Stimulated activated CD8-positive, alpha-beta memory T cell treated with anti-CD3 and anti-CD28 coated beads, Interleukin-7, amount 100 ng/mL, for 1 hour (primary cell): Measurements from ENCODE around the gene TGFBR3L.
"Not testable (repeated sequence)": the region's sequence is repeated elsewhere in the genome, so short reads cannot be mapped to it uniquely, and the experiment has no call there.

ENCODE experiments used
- DNase-seq, 2 donors: peaks; one replicate each; pipeline ENCODE4 v3.0.0-alpha.2; 2020; ENCODE audit warnings: low read depth in 2 of 2

The TGFBR3L gene

DNA sequence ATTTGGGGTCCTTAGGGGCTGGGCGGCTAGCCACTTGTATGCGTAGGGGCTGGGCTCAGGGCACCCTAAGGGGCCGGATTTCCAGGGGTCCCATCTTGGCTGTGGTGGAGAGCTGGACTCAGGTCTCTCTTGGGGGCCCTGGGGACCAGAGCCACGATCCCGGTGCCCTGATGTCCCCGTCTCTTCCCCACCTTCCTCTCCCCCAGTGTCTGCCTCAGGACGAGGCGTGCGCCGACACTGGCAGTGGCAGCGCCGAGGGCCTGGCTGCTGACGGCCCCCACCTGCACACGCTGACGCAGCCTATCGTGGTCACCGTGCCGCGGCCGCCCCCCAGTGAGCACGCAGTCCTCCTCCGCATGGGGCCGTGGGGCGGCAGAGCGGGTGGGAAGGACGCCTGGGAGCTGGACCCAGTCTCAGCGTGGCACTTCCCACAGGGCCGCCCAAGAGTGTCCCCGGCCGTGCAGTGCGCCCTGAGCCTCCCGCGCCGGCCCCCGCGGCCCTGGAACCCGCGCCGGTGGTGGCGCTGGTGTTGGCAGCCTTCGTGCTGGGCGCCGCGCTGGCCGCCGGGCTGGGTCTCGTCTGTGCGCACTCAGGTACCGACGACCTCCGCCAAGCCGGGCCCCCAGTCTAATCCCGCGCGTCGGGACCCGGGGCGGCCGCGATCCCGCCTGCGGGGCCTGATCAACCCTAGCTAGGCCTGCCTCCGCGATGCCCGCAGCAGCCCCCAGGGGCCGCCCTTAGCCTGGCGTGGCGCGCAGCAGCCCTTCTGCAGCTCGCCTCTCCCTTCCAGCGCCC is 2.8 kb downstream of the TGFBR3L start:
- DNase-seq: peak in 1 of 2 donors; percentile 34

DNA sequence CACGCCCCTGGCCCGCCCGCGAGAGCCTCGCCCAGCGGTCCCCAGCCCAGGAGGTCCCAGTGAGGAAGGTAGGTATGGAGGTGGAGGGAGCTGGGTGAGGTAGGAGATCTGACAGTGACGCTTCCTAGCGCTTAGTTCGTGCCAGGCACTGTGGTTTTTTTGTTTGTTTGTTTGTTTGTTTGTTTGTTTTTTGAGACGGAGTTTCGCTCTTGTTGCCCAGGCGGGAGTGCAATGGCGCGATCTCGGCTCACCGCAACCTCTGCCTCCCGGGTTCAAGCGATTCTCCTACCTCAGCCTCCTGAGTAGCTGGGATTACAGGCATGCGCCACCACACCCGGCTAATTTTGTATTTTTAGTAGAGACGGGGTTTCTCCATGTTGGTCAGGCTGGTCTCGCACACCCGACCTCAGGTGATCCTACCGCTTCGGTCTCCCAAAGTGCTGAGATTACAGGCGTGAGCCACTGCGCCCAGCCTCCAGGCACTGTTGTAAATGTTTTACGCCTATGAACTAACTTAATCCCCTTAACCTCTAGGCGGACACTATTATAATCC is 3.5 kb downstream of the TGFBR3L start:
- DNase-seq: not testable (repeated sequence)

DNA sequence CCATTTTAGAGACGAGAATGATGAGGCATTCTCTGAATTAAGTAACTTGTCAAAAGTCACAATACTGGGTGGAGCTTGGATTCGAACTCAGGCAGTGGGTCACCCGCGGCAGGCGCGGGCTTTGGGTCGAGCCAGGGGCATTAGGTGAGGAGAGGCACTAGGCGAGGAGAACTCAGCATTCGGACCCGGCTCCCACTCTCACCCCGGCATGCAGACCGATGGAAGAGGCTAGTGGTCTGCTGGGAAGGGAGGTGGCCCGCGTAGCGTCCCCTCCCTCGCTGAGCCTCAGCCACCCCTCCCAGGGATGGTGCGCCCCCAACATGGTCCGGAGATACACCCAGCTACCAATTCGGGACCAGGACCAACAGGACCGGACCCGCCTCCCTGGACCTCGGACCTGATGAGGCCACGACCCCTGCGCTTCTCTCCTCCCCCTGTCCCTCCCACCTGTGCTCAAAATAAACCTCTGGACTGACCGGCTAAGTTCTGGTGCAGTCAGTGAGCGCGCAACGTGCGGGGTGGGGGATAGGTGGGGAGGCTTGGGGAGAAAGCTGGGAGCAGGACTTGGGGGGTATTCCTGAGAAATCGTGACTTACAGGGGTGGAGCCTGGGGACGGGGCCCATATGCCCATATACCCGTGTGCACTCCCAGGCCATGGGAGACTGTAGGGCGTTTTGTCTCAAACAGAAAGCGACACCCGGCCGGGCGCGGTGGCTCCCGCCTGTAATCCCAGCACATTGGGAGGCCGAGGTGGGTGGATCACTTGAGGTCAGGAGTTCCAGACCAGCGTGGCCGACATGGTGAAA is 4.2 kb downstream of the TGFBR3L start:
- DNase-seq: no peak

DNA sequence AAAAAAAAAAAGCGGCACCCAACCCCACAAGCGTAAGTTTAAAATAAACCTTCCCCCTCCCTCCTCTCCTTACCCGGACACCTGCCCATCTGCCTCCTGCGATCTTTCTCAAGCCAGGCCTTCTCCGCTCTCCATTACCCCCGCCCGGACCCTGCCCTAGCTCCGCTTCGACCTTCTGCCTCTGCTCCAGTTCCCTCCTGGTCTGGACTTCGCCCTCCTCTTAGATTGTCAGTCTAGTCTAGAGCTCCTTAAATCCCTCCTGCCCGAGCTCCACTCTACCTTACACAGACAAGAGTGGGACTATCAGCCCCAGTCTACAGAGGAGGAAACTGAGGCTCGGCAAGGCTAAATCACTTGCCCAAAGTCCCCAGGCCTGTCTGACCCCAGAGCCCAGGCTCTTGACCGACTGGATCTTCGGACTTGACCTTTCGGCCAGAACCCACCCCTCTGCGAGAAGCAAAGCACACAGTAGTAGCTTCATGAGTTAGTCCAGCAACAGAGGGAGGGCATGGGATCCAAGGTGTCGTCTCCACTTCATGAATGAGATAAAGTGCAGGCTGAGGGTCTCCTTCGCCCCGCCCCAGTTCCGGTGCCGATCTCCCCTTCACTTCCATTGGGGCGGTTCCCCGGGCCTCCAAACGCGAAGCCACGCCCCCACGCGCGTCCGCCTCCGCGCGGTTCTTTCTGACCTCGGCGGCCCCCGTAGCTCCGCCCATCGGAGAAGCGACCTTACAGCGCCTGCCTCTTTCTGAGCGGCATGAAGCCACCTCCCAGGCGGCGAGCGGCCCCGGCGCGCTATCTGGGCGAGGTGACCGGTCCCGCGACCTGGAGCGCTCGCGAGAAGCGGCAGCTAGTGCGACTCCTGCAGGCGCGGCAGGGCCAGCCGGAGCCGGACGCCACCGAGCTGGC is 5.2 kb downstream of the TGFBR3L start, which contains the start of gene SNAPC2:
TSS of gene SNAPC2 (plus strand) at position 729 of the 909 bp plus-strand sequence. CDS start at position 758, 29 bp downstream.
- peak; percentile 88 to 93 for DNase-seq

DNA sequence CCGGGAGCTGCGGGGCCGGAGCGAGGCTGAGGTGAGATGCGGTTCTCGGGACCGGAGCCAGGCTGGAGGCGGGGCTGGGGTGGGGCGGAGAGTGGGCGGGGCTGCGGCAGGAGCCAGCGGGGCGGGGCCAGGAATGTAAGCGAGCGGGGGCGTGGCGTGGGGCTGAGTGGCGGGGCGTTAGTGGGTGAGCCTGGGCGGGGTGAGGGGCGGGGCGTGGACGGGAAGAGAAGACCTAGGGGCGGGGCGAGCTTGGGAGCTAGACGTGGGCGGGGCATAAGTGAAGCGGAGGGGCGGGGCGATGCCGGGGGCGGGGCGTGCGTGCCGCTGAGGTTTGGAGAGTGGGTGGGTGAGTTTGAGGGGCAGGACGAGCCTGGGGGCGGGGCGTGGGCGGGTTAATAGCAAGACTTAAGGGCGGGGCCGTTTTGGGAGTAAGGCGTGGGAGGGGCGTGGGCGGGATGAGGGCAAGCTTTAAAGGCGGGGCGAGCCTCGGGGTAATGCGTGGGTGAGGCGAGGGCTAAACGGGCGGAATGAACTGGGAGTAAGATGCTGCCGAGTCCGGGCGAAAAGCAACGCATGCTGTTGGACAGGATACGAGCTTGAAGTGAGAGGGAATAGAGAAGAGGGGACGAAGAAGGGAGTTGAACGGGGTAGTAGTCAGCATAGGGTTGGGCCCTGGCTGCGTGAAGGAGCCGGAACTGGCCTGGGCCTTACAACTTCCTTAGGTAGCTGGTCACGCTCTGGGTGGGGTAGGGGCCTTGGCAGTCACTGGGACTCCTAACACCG is 6.1 kb downstream of the TGFBR3L start:
- peak; percentile 99 to 100 for DNase-seq

DNA sequence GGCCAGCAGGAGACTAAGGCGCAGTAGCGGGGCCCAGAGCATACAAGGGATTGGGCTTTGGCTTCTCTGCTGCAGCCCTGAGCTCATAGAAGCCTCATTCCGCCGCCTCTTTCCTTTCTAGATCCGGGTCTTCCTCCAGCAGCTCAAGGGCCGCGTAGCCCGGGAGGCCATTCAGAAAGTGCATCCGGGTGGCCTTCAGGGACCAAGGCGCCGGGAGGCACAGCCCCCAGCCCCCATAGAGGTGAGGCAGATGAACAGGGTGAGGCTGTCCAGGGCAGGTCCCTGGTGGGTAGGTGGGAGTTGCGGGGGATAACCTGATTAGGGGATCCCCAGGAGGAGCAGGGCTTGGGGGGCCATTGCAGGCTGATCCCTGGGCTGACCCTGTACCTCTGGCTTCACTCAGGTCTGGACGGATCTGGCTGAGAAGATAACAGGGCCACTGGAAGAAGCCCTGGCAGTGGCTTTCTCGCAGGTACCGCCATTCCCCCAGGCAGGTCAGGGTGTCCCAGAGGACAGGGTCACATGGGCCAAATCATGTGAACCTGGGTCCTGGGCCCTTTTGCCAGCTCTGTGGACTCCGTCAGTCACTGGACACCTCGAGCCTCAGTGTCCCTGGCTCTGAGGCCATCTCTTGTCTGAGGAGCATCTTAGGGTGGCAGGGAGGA is 6.8 kb downstream of the TGFBR3L start:
- DNase-seq: no peak

DNA sequence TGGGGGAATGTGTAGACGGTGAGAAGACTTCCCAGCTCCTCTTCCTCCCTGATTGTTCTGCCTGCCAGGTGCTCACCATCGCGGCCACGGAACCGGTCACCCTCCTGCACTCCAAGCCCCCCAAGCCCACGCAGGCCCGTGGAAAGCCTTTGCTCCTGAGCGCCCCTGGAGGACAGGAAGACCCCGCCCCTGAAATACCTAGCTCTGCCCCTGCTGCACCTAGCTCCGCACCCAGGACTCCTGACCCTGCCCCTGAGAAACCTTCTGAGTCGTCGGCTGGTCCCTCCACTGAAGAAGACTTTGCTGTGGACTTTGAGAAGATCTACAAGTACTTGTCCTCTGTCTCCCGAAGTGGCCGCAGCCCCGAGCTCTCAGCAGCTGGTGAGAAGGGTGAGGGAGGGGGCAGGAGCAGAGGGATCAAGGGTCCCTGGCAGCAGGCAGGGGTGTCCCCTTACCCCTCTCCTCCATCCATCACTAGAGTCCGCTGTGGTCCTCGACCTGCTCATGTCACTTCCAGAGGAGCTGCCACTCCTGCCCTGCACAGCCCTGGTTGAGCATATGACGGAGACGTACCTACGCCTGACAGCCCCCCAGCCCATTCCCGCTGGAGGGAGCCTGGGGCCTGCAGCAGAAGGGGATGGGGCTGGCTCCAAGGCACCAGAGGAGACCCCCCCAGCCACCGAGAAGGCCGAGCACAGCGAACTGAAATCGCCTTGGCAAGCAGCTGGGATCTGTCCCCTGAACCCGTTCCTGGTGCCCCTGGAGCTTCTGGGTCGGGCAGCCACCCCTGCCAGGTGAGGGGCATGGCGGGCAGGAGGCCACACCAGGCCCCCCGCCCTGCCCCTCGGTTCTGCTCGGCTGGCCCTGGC is 7.6 kb downstream of the TGFBR3L start:
- DNase-seq: no peak

DNA sequence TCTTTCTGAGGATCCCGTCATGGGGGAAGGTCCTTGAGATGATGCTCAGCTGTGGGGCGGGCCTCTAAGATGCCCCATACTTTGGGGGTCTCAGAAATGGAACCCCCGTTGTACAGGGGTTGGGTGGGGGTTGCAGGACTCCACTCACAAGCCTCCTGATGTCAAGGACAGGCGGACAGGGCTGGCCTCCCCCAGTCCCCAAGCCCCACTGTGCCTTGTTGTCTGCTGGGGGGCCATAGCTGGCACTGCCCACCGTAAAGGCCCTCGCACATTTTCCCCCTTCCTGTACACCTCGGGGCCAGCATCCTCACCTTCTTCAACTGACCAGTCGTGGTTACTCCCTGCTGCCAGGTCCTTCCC is 8.2 kb downstream of the TGFBR3L start:
- no peak for DNase-seq

DNA sequence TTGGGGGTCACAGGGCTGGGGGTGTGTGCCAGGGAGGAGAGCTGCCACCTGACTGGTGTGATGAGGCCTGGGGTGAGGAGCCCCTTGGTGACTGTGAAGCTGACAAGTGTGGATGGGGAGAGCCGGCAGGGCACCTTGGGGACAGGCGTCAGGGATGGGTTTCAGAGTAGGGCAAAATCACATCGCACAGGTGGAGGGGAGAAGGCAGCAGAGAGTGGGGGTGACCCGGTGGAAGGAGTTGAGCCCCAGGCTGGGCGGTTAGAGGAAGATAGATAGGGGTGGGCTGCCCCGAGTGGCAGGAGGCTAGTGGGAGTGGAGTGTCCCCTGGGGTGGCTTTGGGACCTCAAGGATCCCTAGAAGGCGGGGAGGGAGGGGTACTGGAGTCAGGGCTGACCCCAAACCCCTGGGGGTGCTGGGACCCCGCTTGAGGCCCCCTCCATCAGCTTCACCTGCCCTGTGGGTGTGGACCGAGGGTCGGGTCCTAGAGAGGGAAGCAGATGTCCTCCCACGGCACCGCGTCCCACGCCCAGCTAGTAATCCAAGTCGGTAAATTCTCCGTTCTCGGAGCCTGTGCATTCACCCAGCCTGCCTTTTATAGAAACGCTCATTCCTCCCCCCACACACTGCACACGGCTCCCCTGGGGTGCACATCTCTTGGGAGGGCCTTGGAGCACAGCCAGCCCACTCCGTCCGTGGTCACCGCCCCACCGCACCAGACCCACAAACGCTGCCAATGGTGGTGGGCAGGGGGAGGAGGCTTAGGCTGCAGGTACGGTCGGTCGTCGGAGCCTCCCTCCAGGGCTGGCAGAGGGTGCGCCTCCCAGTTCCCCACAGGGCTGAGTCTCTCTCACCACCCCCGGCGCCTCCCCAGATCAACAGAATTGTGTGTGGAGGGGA is 8.9 kb downstream of the TGFBR3L start:
- no peak for DNase-seq

DNA sequence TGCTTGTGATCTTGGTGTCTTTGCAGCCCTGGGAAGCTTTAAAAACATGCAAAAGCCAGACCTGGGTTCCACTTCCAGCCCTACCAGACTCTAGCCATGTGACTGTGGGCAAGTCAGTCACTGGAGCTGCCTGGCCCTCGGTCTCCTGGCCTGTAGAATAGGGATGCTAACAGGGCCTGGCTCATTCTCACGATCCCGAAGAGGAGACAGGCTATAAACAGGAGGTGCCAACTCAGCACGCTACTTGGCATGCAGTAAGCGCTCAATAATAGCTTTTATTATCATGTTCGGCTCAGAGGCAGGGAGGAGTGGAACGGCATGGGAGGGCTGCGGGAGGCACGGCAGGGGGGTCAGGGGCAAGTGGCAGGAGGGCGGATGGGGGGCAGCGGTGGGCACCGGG is 9.6 kb downstream of the TGFBR3L start:
- DNase-seq: no peak

DNA sequence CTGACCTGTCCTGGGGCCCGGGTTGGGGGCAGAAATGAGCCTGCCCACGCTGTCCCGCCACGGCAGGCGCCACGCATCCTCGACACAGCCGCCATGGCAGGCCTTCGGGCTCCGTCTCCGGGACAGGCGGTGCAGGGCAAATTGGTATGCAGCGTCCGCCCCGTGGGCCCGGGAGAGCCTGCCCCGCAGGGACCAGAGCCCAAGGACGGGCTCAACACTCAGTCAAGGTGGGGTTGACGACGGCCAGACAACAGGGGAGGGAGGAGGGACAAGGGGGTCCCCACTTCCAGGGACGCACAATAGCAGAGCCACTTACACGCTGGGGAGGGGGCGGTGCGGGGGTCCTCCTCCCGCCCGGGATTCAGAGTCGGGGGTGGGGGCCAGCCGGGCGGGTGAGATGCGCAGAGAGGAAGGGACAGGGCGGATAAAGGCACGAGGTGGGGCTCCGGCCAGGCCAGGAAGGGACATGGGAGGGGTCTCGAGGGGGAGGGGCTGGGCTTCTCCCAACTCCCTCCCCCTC is 10.1 kb downstream of the TGFBR3L start:
- DNase-seq: no peak

DNA sequence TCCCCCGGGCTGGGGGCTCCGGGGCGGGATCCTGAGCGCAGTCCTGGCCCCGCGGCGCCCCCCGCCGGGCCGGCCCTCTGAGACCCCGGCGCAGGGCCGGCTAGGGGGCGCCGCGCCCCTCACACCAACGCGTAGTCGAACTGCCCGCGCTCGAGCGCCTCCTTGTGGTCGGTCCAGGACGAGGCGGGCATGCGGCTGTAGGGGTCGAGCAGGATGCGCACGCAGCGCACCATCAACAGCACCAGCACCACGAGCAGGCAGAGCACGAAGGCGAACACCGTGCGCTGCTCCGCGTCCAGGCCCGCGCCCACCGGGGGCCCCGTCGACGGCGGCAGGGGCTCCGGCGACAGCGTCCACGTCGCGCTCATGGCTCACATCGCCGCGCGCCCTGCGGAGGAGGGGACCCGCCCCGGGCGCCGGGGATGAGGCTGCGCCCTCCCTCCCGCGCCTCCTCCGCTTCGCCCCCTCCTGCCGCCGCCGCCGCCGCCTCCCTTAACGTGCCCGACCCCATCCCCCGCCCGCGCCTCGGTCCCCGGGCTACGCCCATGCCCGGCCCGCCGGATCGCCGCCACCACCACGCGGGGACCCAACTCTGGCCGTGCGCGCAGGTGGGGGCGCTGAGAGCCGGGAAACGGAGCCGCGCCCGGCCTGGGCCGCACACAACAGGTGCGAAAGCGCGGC is 10.7 kb downstream of the TGFBR3L start:
- DNase-seq: peak; percentile 48 to 63

DNA sequence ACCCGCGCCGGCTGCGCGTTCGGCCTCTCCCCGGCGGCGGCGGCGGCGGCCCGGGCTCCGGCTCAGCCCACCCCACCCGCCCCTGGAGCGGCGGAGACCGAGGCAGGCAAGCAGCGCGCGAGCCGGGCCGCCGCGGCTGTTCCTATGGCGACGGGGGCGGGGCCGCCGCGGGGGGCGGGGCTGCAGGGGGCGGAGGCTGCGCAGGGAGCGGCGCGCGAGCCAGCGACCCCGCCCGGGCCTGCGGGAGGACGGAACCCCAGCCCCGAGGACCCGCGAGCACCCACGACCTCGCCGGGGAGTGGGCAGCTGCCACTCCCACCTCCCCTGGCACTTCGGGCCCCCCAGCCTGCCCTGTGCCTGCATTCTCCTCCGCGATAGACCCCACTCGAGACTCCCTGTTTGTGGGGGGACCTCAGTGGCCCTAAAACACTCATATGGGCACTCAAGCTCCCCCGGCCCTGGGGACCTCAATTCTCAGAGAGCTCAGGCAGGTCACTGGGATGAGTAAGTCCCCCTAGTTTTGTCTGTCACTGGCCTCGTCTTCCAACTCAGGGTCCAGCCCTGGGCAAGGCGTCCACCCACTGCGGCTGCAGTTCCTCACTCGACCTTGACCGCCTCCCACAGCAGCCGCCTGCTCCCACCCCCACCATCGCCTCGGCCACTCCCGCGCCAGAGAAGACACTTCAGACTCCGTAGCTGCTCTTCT is 11.5 kb downstream of the TGFBR3L start, which contains the start of gene CTXN1:
TSS of gene CTXN1 (minus strand) at position 115 of the 706 bp plus-strand sequence. CDS start 597 bp downstream, outside the sequence.
- peak; percentile 63 to 64 for DNase-seq

DNA sequence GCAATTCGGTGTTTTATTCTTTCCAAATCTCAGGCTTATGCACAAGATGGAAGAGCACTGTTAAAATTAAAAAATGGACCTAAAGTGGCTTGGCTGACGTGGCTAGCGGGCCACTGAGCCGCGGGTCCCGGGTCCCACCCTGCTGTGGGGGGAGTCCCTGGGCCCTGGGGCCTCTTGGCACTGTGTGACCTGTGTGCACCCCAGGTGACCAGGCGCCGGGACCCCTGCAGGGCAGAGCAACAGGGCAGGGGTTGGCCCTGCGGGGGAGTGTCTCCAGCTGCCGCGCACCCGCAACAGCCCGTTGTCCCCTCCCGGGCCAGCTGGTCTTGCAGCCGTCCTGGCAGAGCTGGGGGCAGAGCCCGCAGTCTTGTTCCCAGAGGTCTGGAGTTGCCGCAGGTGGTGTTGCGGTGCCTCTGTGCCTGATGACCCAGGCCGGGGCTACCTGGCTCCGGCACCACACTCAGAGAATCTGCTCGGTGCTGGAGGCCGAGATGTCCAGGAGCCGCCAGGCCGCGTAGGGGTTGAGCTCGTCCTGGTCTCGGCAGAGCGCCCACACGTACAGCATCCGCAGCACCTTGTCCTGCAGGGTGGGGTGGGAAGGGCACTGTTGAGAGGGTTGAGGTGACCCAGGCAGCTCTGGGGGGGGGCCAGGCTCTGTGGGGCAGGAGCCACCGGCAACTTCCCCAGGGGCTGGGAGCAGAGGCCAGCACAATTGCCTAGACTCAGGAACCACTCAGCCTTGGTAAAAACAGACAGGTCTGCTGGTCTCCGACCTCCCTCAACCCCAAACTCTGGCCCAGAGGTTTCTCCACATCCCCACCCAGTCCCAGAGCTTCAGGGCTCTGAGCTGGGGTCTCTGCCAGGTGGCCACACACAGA is 12.3 kb downstream of the TGFBR3L start:
- DNase-seq: no peak

DNA sequence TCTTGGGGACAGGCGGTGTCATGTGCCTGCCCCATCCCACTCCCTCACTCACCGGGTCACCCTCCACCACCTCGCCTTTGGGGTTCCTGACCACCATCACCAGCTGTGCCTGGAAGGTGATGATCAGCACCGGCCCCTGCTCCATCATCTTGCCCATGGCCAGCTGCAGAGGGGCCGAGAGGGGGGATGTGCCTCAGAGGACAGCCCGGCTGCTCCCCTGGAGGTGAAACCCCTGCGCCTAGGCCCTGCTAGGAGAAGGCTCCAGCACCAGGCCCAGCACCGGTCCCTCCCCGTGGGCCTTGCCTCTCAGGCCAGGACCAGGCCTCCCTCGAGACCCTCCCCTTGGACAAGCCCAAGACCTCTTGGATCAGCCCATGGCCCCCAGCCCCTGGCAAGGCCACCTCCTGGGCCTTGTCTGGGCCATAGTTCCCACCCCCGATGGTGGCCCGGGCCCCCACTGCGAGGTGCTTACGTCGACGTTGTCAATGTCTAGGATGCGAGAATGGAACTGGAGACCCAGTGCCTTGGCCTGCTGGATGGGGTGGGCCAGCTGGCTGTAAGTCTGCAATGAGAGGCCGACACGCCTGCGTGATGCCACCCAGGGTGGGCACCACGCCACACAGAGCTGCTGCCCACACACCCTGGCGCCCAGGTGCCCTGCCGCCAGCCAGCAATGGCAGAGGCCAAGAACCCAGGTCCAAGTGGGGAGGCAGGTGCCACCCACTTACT is 13.1 kb downstream of the TGFBR3L start:
- no peak for DNase-seq
